Measurements from ENCODE around the gene SFT2D3. TPM values are rescaled to one million over a fixed set of nuclear protein-coding genes. Genes with fewer than 3 reads are reported as not detected.

Gene SFT2D3, protein sequence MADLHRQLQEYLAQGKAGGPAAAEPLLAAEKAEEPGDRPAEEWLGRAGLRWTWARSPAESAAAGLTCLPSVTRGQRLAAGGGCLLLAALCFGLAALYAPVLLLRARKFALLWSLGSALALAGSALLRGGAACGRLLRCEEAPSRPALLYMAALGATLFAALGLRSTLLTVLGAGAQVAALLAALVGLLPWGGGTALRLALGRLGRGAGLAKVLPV
- 1 to 10 TPM; 7.1 to 9.5 TPM for total RNA-seq

DNA sequence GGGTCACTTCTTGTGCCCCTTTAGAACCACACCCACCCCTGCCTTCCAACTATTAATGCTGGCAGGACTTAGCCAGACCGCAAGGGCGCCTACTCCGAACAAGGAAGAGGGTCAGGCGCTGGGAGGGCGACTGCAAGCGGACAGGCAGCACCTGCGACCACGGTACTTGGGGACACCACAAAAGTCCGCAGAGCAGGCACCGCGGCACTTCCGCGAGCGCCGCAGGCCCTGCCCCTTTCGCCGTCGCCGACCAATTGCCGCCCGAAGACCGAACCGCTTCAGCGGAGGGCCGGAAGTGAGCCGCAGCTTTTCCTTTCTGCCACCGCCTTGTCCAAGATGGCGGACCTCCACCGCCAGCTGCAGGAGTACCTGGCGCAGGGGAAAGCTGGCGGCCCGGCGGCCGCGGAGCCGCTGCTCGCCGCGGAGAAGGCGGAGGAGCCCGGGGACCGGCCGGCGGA is at the start of gene SFT2D3:
Gene SFT2D3 (plus strand): TSS at position 305 of the 458 bp plus-strand sequence. CDS start 32 bp downstream, at position 337.
- Histone ChIP-seq H3K4me3 (peak within 1 kb of the TSS; percentile 84), H3K36me3 (no peaks in the 10 kb centered on the region), H3K9me3 (no peaks in the 10 kb centered on the region), H3K27me3 (replicated peaks; ENCODE audit: insufficient read depth) (no peaks in the 10 kb centered on the region), H3K4me1 (ENCODE audit: control insufficient read depth in 1 of 2, low read depth in 2 of 2) (peaks cover 25 to 51% of the 10 kb centered on the region in 2 donors), H3K27ac (peak within 1 kb of the TSS; percentile 85 to 96)
- TF ChIP-seq, protein P1, sequence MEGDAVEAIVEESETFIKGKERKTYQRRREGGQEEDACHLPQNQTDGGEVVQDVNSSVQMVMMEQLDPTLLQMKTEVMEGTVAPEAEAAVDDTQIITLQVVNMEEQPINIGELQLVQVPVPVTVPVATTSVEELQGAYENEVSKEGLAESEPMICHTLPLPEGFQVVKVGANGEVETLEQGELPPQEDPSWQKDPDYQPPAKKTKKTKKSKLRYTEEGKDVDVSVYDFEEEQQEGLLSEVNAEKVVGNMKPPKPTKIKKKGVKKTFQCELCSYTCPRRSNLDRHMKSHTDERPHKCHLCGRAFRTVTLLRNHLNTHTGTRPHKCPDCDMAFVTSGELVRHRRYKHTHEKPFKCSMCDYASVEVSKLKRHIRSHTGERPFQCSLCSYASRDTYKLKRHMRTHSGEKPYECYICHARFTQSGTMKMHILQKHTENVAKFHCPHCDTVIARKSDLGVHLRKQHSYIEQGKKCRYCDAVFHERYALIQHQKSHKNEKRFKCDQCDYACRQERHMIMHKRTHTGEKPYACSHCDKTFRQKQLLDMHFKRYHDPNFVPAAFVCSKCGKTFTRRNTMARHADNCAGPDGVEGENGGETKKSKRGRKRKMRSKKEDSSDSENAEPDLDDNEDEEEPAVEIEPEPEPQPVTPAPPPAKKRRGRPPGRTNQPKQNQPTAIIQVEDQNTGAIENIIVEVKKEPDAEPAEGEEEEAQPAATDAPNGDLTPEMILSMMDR (IDR thresholded peaks at IDR 0.05) = no peak
- DNase-seq (ENCODE audit: low spot score) = peak; percentile 54
- peak; percentile 74 for ATAC-seq (ENCODE audit: insufficient number of reproducible peaks, low FRiP score, low read depth)

GRCh38 chr2:127651971-127652550 is 49.2 kb upstream of the SFT2D3 start:
- H3K27ac ChIP-seq = peak overlapping the region; percentile 30 to 54
- H3K9me3 ChIP-seq = no peaks in the 10 kb centered on the region
- no peaks in the 10 kb centered on the region for H3K27me3 ChIP-seq (replicated peaks; ENCODE audit: insufficient read depth)
- H3K4me3 ChIP-seq = no peak overlapping the region
- H3K36me3 ChIP-seq = peaks cover 33% of the 10 kb centered on the region
- H3K4me1 ChIP-seq (ENCODE audit: control insufficient read depth in 1 of 2, low read depth in 2 of 2) = peaks cover 38 to 74% of the 10 kb centered on the region in 2 donors
- TF ChIP-seq, protein P1 (IDR thresholded peaks at IDR 0.05) = no peak
- no peak for DNase-seq (ENCODE audit: low spot score)
- no peak for ATAC-seq (ENCODE audit: insufficient number of reproducible peaks, low FRiP score, low read depth)

- Histone ChIP-seq H3K36me3 (peaks cover 37% of the 10 kb centered on the region), H3K4me3 (no peak overlapping the region), H3K4me1 (ENCODE audit: control insufficient read depth in 1 of 2, low read depth in 2 of 2) (peaks cover 30 to 73% of the 10 kb centered on the region in 2 donors), H3K27ac (peak overlapping the region; percentile 39 to 54), H3K9me3 (no peaks in the 10 kb centered on the region), H3K27me3 (replicated peaks; ENCODE audit: insufficient read depth) (no peaks in the 10 kb centered on the region)
- ATAC-seq (ENCODE audit: insufficient number of reproducible peaks, low FRiP score, low read depth) (no peak), DNase-seq (ENCODE audit: low spot score) (no peak)
- TF ChIP-seq, protein P1 (IDR thresholded peaks at IDR 0.05) = no peak
Observed at GRCh38 chr2:127652786-127653357, 48.4 kb upstream of the SFT2D3 start.

DNA sequence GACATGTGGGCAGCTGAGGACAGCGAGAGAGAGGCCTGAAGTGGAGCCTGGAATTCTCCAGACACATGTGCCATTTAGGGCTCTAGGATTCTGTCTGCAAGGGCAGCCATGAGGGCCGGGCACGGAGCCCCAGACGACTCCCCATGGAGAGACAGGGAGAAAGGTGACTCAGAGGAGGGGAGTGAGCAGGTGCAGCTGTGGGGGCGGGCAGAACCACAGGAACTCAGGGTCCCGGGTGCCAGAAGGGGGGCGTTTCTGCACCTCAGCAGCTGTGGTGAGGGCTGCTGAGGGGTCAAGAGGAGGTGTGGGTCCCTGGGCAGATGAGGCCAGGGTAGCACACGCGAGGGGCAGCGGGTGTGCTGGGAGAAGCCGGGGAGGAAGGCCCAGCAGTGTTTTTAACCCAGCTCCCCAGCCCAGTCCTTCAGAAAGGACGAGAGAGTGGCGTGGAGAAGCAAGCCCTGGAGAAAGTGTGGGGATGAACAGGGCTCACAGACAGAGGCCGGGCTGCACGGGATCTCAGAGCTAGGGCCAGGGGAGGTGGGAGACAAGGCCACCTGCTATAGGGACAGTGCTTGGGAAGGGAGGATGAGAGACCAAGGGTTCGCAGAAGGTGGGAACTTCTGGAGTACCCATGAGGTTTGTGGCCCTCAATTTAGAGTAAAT is 47.7 kb upstream of the SFT2D3 start:
- Histone ChIP-seq H3K4me1 (ENCODE audit: control insufficient read depth in 1 of 2, low read depth in 2 of 2) (peaks cover 27 to 71% of the 10 kb centered on the region in 2 donors), H3K27me3 (replicated peaks; ENCODE audit: insufficient read depth) (no peaks in the 10 kb centered on the region), H3K4me3 (no peak overlapping the region), H3K27ac (peak overlapping the region; percentile 39 to 54), H3K36me3 (peaks cover 37% of the 10 kb centered on the region), H3K9me3 (no peaks in the 10 kb centered on the region)
- DNase-seq (ENCODE audit: low spot score) (no peak), ATAC-seq (ENCODE audit: insufficient number of reproducible peaks, low FRiP score, low read depth) (no peak)
- TF ChIP-seq, protein P1 (IDR thresholded peaks at IDR 0.05) = no peak

Data from thoracic aorta (tissue), 2 donors.